ACHN (cell line): Measurements from ENCODE around the gene SRGAP2C.
"Not testable (repeated sequence)": the region's sequence is repeated elsewhere in the genome, so short reads cannot be mapped to it uniquely, and the experiment has no call there.

Experiments
- DNase-seq: peaks from one replicate; pipeline ENCODE4 v3.0.0-alpha.2; 2015
- in situ Hi-C: cut with HindIII; loops from 2 replicates; pipeline ENCODE4 v1.10.0; 2017; ENCODE audit warnings: low sequenced_read_pairs, low pct_ligation_motif_present, low pct_unique_long_range_greater_than_20kb

The SRGAP2C gene

GRCh38 chr1:121184290-121185127 is at the start of gene SRGAP2C, which contains the start of gene FAM72B:
TSS of gene SRGAP2C (plus strand) at chr1:121184975. CDS start at chr1:121187447, 2,472 bp downstream.
TSS of gene FAM72B (minus strand) at chr1:121184340. CDS start at chr1:121183489, 851 bp downstream.
- DNase-seq, result peak; percentile 95
- in situ Hi-C loops, result not testable (repeated sequence)

GRCh38 chr1:121140393-121140792 is 44.4 kb upstream of the SRGAP2C start:
- DNase-seq, in situ Hi-C loops: not testable (repeated sequence)

- in situ Hi-C loops, DNase-seq: not testable (repeated sequence)
Measured at GRCh38 chr1:121148489-121149190, 36.1 kb upstream of the SRGAP2C start.

- DNase-seq, in situ Hi-C loops: not testable (repeated sequence)
Measured at GRCh38 chr1:121151294-121151693, 33.5 kb upstream of the SRGAP2C start.

- DNase-seq, in situ Hi-C loops: not testable (repeated sequence)
Measured at GRCh38 chr1:121152788-121153187, 32.0 kb upstream of the SRGAP2C start.

GRCh38 chr1:121154811-121155210 is 30.0 kb upstream of the SRGAP2C start:
- DNase-seq, in situ Hi-C loops: not testable (repeated sequence)

GRCh38 chr1:121155671-121156358 is 29.0 kb upstream of the SRGAP2C start:
- peak; percentile 28 for DNase-seq
- in situ Hi-C loops, result not testable (repeated sequence)

- in situ Hi-C loops, DNase-seq: not testable (repeated sequence)
Measured at GRCh38 chr1:121156958-121157603, 27.7 kb upstream of the SRGAP2C start.

- in situ Hi-C loops, DNase-seq: not testable (repeated sequence)
Measured at GRCh38 chr1:121157609-121158008, 27.2 kb upstream of the SRGAP2C start.

- not testable (repeated sequence) for DNase-seq
Measured at GRCh38 chr1:121160118-121160517, 24.7 kb upstream of the SRGAP2C start.

GRCh38 chr1:121161199-121161901 is 23.4 kb upstream of the SRGAP2C start:
- DNase-seq, in situ Hi-C loops: not testable (repeated sequence)

More at GRCh38 chr1:121160118-121160517, 24.7 kb upstream of the SRGAP2C start:
- in situ Hi-C loops, result not testable (repeated sequence)

- peak; percentile 72 for DNase-seq
- in situ Hi-C loops, result not testable (repeated sequence)
Measured at GRCh38 chr1:121163850-121164757, 20.7 kb upstream of the SRGAP2C start.

- in situ Hi-C loops, DNase-seq: not testable (repeated sequence)
Measured at GRCh38 chr1:121165296-121165695, 19.5 kb upstream of the SRGAP2C start.

GRCh38 chr1:121167225-121167738 is 17.5 kb upstream of the SRGAP2C start:
- in situ Hi-C loops, result not testable (repeated sequence)

GRCh38 chr1:121168152-121168668 is 16.6 kb upstream of the SRGAP2C start:
- in situ Hi-C loops, DNase-seq: not testable (repeated sequence)

More at GRCh38 chr1:121167225-121167738, 17.5 kb upstream of the SRGAP2C start:
- not testable (repeated sequence) for DNase-seq

GRCh38 chr1:121176649-121177048 is 8.1 kb upstream of the SRGAP2C start:
- DNase-seq, in situ Hi-C loops: not testable (repeated sequence)
